ENCODE data around the gene NMT1.
A peak's percentile ranks its signal among the peaks of the same experiment; 100 is the strongest.
"Not testable (repeated sequence)": the region's sequence is repeated elsewhere in the genome, so short reads cannot be mapped to it uniquely, and the experiment has no call there.

NMT1 gene

GRCh38 chr17:45048795-45049563 lies 12.1 kb upstream of the NMT1 start:
- Mint-ChIP-seq H3K27ac (peak overlapping the region; percentile 55), H3K4me1 (ENCODE audit: low read depth) (peaks cover 25% of the 10 kb centered on the region), H3K4me3 (peak overlapping the region; percentile 34)

GRCh38 chr17:45050481-45051059 lies 10.5 kb upstream of the NMT1 start:
- no peaks in the 10 kb centered on the region for H3K27me3 Mint-ChIP-seq (ENCODE audit: low read depth)
- H3K4me1 Mint-ChIP-seq (ENCODE audit: low read depth) = peaks cover 27% of the 10 kb centered on the region
- peak overlapping the region; percentile 90 for H3K4me3 Mint-ChIP-seq
- H3K27ac Mint-ChIP-seq = peak overlapping the region; percentile 88
- H3K9me3 Mint-ChIP-seq = no peaks in the 10 kb centered on the region
- peaks cover 15% of the 10 kb centered on the region for H3K36me3 Mint-ChIP-seq (ENCODE audit: low read depth)

More at GRCh38 chr17:45048795-45049563, 12.1 kb upstream of the NMT1 start:
- no peaks in the 10 kb centered on the region for H3K9me3 Mint-ChIP-seq
- peaks cover 11% of the 10 kb centered on the region for H3K36me3 Mint-ChIP-seq (ENCODE audit: low read depth)
- H3K27me3 Mint-ChIP-seq (ENCODE audit: low read depth) = no peaks in the 10 kb centered on the region

- peak within 1 kb of the TSS; percentile 90 for H3K4me3 Mint-ChIP-seq
- H3K9me3 Mint-ChIP-seq = no peaks in the 10 kb centered on the region
- H3K36me3 Mint-ChIP-seq (ENCODE audit: low read depth) = peaks cover 13% of the 10 kb centered on the region
- peak within 1 kb of the TSS; percentile 91 for H3K27ac Mint-ChIP-seq
- peaks cover 26% of the 10 kb centered on the region for H3K4me1 Mint-ChIP-seq (ENCODE audit: low read depth)
- H3K27me3 Mint-ChIP-seq (ENCODE audit: low read depth) = no peaks in the 10 kb centered on the region
Measured at GRCh38 chr17:45051060-45051719, 9.9 kb upstream of the NMT1 start, which contains the start of gene DCAKD. Gene DCAKD (minus strand): TSS chr17:45051632. CDS start chr17:45034885, 16,747 bp downstream.

GRCh38 chr17:45051720-45052051 lies 9.4 kb upstream of the NMT1 start:
- peak overlapping the region; percentile 82 for H3K4me3 Mint-ChIP-seq
- H3K27me3 Mint-ChIP-seq (ENCODE audit: low read depth); H3K9me3 Mint-ChIP-seq; H3K27ac Mint-ChIP-seq: not testable (repeated sequence)
- peaks cover 12% of the 10 kb centered on the region for H3K36me3 Mint-ChIP-seq (ENCODE audit: low read depth)
- H3K4me1 Mint-ChIP-seq (ENCODE audit: low read depth) = peaks cover 24% of the 10 kb centered on the region

- peak overlapping the region; percentile 91 for H3K27ac Mint-ChIP-seq
- no peaks in the 10 kb centered on the region for H3K9me3 Mint-ChIP-seq
- peaks cover 11% of the 10 kb centered on the region for H3K36me3 Mint-ChIP-seq (ENCODE audit: low read depth)
- H3K4me3 Mint-ChIP-seq = peak overlapping the region; percentile 82
- H3K4me1 Mint-ChIP-seq (ENCODE audit: low read depth) = peaks cover 24% of the 10 kb centered on the region
- no peaks in the 10 kb centered on the region for H3K27me3 Mint-ChIP-seq (ENCODE audit: low read depth)
Measured at GRCh38 chr17:45052052-45052772, 8.9 kb upstream of the NMT1 start.

GRCh38 chr17:45060382-45060796 lies 728 bp upstream of the NMT1 start:
- Mint-ChIP-seq H3K9me3 (no peaks in the 10 kb centered on the region), H3K4me1 (ENCODE audit: low read depth) (peaks cover 29% of the 10 kb centered on the region), H3K4me3 (peak overlapping the region; percentile 99), H3K36me3 (ENCODE audit: low read depth) (peaks cover 13% of the 10 kb centered on the region), H3K27me3 (ENCODE audit: low read depth) (no peaks in the 10 kb centered on the region), H3K27ac (peak overlapping the region; percentile 99)

GRCh38 chr17:45061606-45062205 lies 589 bp downstream of the NMT1 start:
- Mint-ChIP-seq H3K4me3 (peak overlapping the region; percentile 99), H3K9me3 (no peaks in the 10 kb centered on the region), H3K27ac (peak overlapping the region; percentile 99), H3K36me3 (ENCODE audit: low read depth) (peaks cover 12% of the 10 kb centered on the region), H3K27me3 (ENCODE audit: low read depth) (no peaks in the 10 kb centered on the region), H3K4me1 (ENCODE audit: low read depth) (peaks cover 26% of the 10 kb centered on the region)

GRCh38 chr17:45063198-45063597 lies 2.1 kb downstream of the NMT1 start:
- Mint-ChIP-seq H3K36me3 (ENCODE audit: low read depth) (peaks cover 16% of the 10 kb centered on the region), H3K9me3 (no peaks in the 10 kb centered on the region), H3K27me3 (ENCODE audit: low read depth) (no peaks in the 10 kb centered on the region), H3K4me1 (ENCODE audit: low read depth) (peaks cover 31% of the 10 kb centered on the region), H3K4me3 (peak overlapping the region; percentile 21), H3K27ac (no peak overlapping the region)

- H3K27ac Mint-ChIP-seq = no peak overlapping the region
- H3K9me3 Mint-ChIP-seq = no peaks in the 10 kb centered on the region
- H3K4me1 Mint-ChIP-seq (ENCODE audit: low read depth) = peaks cover 17% of the 10 kb centered on the region
- H3K4me3 Mint-ChIP-seq = no peak overlapping the region
- peaks cover 23% of the 10 kb centered on the region for H3K36me3 Mint-ChIP-seq (ENCODE audit: low read depth)
- no peaks in the 10 kb centered on the region for H3K27me3 Mint-ChIP-seq (ENCODE audit: low read depth)
Measured at GRCh38 chr17:45067637-45068036, 6.5 kb downstream of the NMT1 start.

- H3K9me3 Mint-ChIP-seq = no peaks in the 10 kb centered on the region
Measured at GRCh38 chr17:45070001-45070400, 8.9 kb downstream of the NMT1 start.

GRCh38 chr17:45070809-45071208 lies 9.7 kb downstream of the NMT1 start:
- Mint-ChIP-seq H3K27me3 (ENCODE audit: low read depth) (no peaks in the 10 kb centered on the region), H3K27ac (no peak overlapping the region), H3K36me3 (ENCODE audit: low read depth) (peaks cover 26% of the 10 kb centered on the region), H3K9me3 (no peaks in the 10 kb centered on the region), H3K4me1 (ENCODE audit: low read depth) (peaks cover 5% of the 10 kb centered on the region), H3K4me3 (no peak overlapping the region)

More at GRCh38 chr17:45070001-45070400, 8.9 kb downstream of the NMT1 start:
- Mint-ChIP-seq H3K4me1 (ENCODE audit: low read depth) (peaks cover 7% of the 10 kb centered on the region), H3K27ac (no peak overlapping the region), H3K4me3 (no peak overlapping the region), H3K36me3 (ENCODE audit: low read depth) (peaks cover 28% of the 10 kb centered on the region), H3K27me3 (ENCODE audit: low read depth) (no peaks in the 10 kb centered on the region)

GRCh38 chr17:45073414-45074070 lies 12.4 kb downstream of the NMT1 start:
- H3K36me3 Mint-ChIP-seq (ENCODE audit: low read depth) = peaks cover 26% of the 10 kb centered on the region

GRCh38 chr17:45077643-45078042 lies 16.5 kb downstream of the NMT1 start:
- no peak overlapping the region for H3K27ac Mint-ChIP-seq
- no peak overlapping the region for H3K4me3 Mint-ChIP-seq
- H3K36me3 Mint-ChIP-seq (ENCODE audit: low read depth) = peaks cover 28% of the 10 kb centered on the region
- H3K27me3 Mint-ChIP-seq (ENCODE audit: low read depth) = no peaks in the 10 kb centered on the region
- H3K4me1 Mint-ChIP-seq (ENCODE audit: low read depth) = peaks cover 3% of the 10 kb centered on the region
- H3K9me3 Mint-ChIP-seq = no peaks in the 10 kb centered on the region

More at GRCh38 chr17:45073414-45074070, 12.4 kb downstream of the NMT1 start:
- peak overlapping the region; percentile 15 for H3K27ac Mint-ChIP-seq
- H3K4me1 Mint-ChIP-seq (ENCODE audit: low read depth) = peaks cover 3% of the 10 kb centered on the region
- no peaks in the 10 kb centered on the region for H3K9me3 Mint-ChIP-seq
- no peak overlapping the region for H3K4me3 Mint-ChIP-seq
- H3K27me3 Mint-ChIP-seq (ENCODE audit: low read depth) = no peaks in the 10 kb centered on the region

All from T-helper 1 cell treated with Interleukin-12 subunit alpha and Interleukin-12 subunit beta and Interleukin-4 antibody, amounts not matched to agents 30 μg/mL and 1 μg/mL, for 36 hours (primary cell).